SK-N-SH (cell line): ENCODE data around the gene PSMA3. TPM values are rescaled to one million over a fixed set of nuclear protein-coding genes. Genes with fewer than 3 reads are reported as not detected.
A peak's percentile ranks its signal among the peaks of the same experiment; 100 is the strongest.

Experiments used
- CTCF ChIA-PET: fragments of 300-600, 350-600 bp; formaldehyde crosslinking; extraction: SDS; loops from one replicate; lab custom pipeline; 2021; lab: Yijun Ruan, JAX
- POLR2A ChIA-PET: fragments of 350-600 bp; sonication (Branson Sonifier 250); formaldehyde crosslinking; extraction: SDS; loops from one replicate; lab custom pipeline; 2020; ENCODE audit warnings: antibody characterized with exemption, inconsistent platforms; lab: Yijun Ruan, JAX
- DNase-seq: peaks from one replicate; pipeline ENCODE4 v3.0.0; 2012
- H2AFZ ChIP-seq: fragments of 200-600 bp; sonication (generic); 2 replicates; pipeline ENCODE4 v1.8.1; 2016; ENCODE audit warnings: antibody characterized with exemption, mild to moderate bottlenecking, low read depth
- H3F3A ChIP-seq: fragments of 200-600 bp; sonication (generic); replicated peaks from 2 replicates; pipeline ENCODE3; 2016; ENCODE audit warnings: antibody characterized with exemption, mild to moderate bottlenecking; ENCODE audit not compliant: insufficient read depth
- H3K27ac ChIP-seq, 2 experiments: fragments of 200-500 bp in 1 of 2; fragments of 200-600 bp in 1 of 2; sonication (Bioruptor generic) in 1 of 2; sonication (generic), shearing (Covaris generic) in 1 of 2; 2 replicates each; pipeline versions ENCODE4 v1.5.1 to v1.6.1; 2014 to 2016; ENCODE audit warnings: low read depth in 2 of 2, inconsistent platforms in 1 of 2, low read length in 1 of 2, mild to moderate bottlenecking in 1 of 2, mixed read lengths in 1 of 2
- H3K27me3 ChIP-seq: fragments of 200-600 bp; sonication (generic), shearing (Covaris generic); 2 replicates; pipeline ENCODE4 v1.6.1; 2016; ENCODE audit warnings: mixed run types; ENCODE audit not compliant: insufficient read depth
- H3K36me3 ChIP-seq, 2 experiments: fragments of 200-500 bp in 1 of 2; fragments of 200-600 bp in 1 of 2; sonication (Bioruptor generic) in 1 of 2; sonication (generic) in 1 of 2; replicated peaks in 1 of 2; 2 replicates each; pipeline versions ENCODE3 to v1.5.1; 2014 to 2016; ENCODE audit warnings: low read length in 1 of 2, mild to moderate bottlenecking in 1 of 2; ENCODE audit not compliant: insufficient read depth in 2 of 2, control insufficient read depth in 1 of 2
- H3K4me1 ChIP-seq, 2 experiments: fragments of 200-500 bp in 1 of 2; fragments of 200-600 bp in 1 of 2; sonication (Bioruptor generic) in 1 of 2; sonication (generic), shearing (Covaris generic) in 1 of 2; 2 replicates each; pipeline versions ENCODE4 v1.5.1 to v1.6.1; 2014 to 2016; ENCODE audit warnings: low read depth in 1 of 2, low read length in 1 of 2, mixed run types in 1 of 2; ENCODE audit not compliant: insufficient read depth in 2 of 2, control insufficient read depth in 1 of 2
- H3K4me2 ChIP-seq: fragments of 200-600 bp; sonication (generic), shearing (Covaris generic); 2 replicates; pipeline ENCODE4 v1.6.1; 2017; ENCODE audit warnings: mixed run types
- H3K4me3 ChIP-seq, 2 experiments: fragments of 200-500 bp in 1 of 2; fragments of 200-600 bp in 1 of 2; sonication (Bioruptor generic) in 1 of 2; sonication (generic), shearing (Covaris generic) in 1 of 2; 2 replicates each; pipeline versions ENCODE4 v1.5.1 to v1.8.1; 2014 to 2016; ENCODE audit warnings: low read depth in 2 of 2, inconsistent platforms in 1 of 2, low read length in 1 of 2, mild to moderate bottlenecking in 1 of 2, mixed read lengths in 1 of 2, moderate library complexity in 1 of 2
- H3K79me2 ChIP-seq: fragments of 200-600 bp; sonication (generic); 2 replicates; pipeline ENCODE4 v1.8.1; 2017; ENCODE audit warnings: mild to moderate bottlenecking; ENCODE audit not compliant: insufficient read depth
- H3K9ac ChIP-seq: fragments of 200-600 bp; sonication (generic); 2 replicates; pipeline ENCODE4 v1.6.1; 2017; ENCODE audit warnings: mixed run types
- H3K9me2 ChIP-seq: fragments of 200-600 bp; sonication (generic); 2 replicates; pipeline ENCODE4 v1.6.1; 2017; ENCODE audit warnings: mixed run types
- H3K9me3 ChIP-seq: fragments of 200-600 bp; sonication (generic); 2 replicates; pipeline ENCODE4 v1.6.1; 2017; ENCODE audit warnings: mixed run types, mild to moderate bottlenecking, moderate library complexity
- H4K20me1 ChIP-seq: fragments of 200-600 bp; sonication (generic); 2 replicates; pipeline ENCODE4 v1.6.1; 2017; ENCODE audit warnings: mild to moderate bottlenecking, mixed run types; ENCODE audit not compliant: insufficient read depth
- CTCF ChIP-seq: fragments of 200-600 bp; sonication (generic); IDR thresholded peaks from 2 replicates; pipeline ENCODE4 v1.6.1; 2017; ENCODE audit warnings: antibody characterized with exemption, mild to moderate bottlenecking, moderate library complexity
- ELF1 ChIP-seq: IDR thresholded peaks from 2 replicates; pipeline ENCODE4 v1.4.0; 2012
- EP300 ChIP-seq, 2 experiments: IDR thresholded peaks; 2 replicates each; pipeline versions ENCODE4 v1.4.0 to v1.6.1; 2012; ENCODE audit warnings: borderline replicate concordance in 1 of 2, low read depth in 1 of 2, low read length in 1 of 2
- EZH2phosphoT487 ChIP-seq: fragments of 200-600 bp; sonication (generic); IDR thresholded peaks from 2 replicates; pipeline ENCODE4 v1.6.1; 2017; ENCODE audit warnings: low read depth, mixed run types, mild to moderate bottlenecking, antibody characterized with exemption, moderate library complexity, borderline replicate concordance
- FOXJ3 ChIP-seq: sonication (generic); formaldehyde crosslinking; IDR thresholded peaks from 2 replicates; pipeline ENCODE4 v1.5.1; 2020; ENCODE audit warnings: mild to moderate bottlenecking, missing genetic modification reagents
- FOXM1 ChIP-seq: IDR thresholded peaks from 2 replicates; pipeline ENCODE4 v1.4.0; 2012; ENCODE audit warnings: low read depth, mild to moderate bottlenecking
- GATA2 ChIP-seq: sonication (generic); formaldehyde crosslinking; IDR thresholded peaks from 2 replicates; pipeline ENCODE4 v1.5.0; 2020; ENCODE audit warnings: mild to moderate bottlenecking, missing genetic modification reagents
- IRF3 ChIP-seq: fragments of 150-350 bp; IDR thresholded peaks from 2 replicates; pipeline ENCODE4 v1.6.1; 2016; ENCODE audit warnings: mild to moderate bottlenecking, low read depth, low read length
- MEF2A ChIP-seq: IDR thresholded peaks from 2 replicates; pipeline ENCODE4 v1.4.0; 2012; ENCODE audit warnings: low read depth, borderline replicate concordance
- NFIC ChIP-seq: IDR thresholded peaks from 2 replicates; pipeline ENCODE4 v1.4.0; 2012; ENCODE audit warnings: borderline replicate concordance
- POLR2AphosphoS5 ChIP-seq: IDR thresholded peaks from 2 replicates; pipeline ENCODE4 v1.6.1; 2012; ENCODE audit warnings: low read depth, low read length
- RAD21 ChIP-seq: IDR thresholded peaks from 2 replicates; pipeline ENCODE4 v1.6.1; 2012; ENCODE audit warnings: mild to moderate bottlenecking, low read length
- RFX5 ChIP-seq: IDR thresholded peaks from 2 replicates; pipeline ENCODE4 v1.6.1; 2012; ENCODE audit warnings: mild to moderate bottlenecking, improper control_type of control experiment, low read length
- SMC3 ChIP-seq: IDR thresholded peaks from 2 replicates; pipeline ENCODE4 v1.6.1; 2012; ENCODE audit warnings: low read depth, low read length, improper control_type of control experiment
- TCF12 ChIP-seq: IDR thresholded peaks from 2 replicates; pipeline ENCODE4 v1.4.0; 2012
- USF2 ChIP-seq: fragments of 150-350 bp; IDR thresholded peaks from 2 replicates; pipeline ENCODE4 v1.6.1; 2017; ENCODE audit warnings: antibody characterized with exemption, low read length, low read depth, borderline replicate concordance
- WGBS: methylation state at CpG from one replicate; pipeline ENCODE4 v1.1.6; 2017; ENCODE audit warnings: low lambda C conversion rate; 5-methylcytosine and 5-hydroxymethylcytosine counted together
- polyA plus RNA-seq, 3 experiments: library from polyadenylated mRNA; depleted of rRNA; stranded (reverse); fragments of >200 nt; gene quantifications; 2 replicates each; pipeline ENCODE4 v1.2.3, GENCODE V29; 2012

PSMA3 gene
- polyA plus RNA-seq, 1 of the 3 experiments (the other 2 are of a cell fraction), result 203 TPM

- Histone ChIP-seq H3K9ac (no peak overlapping the region), H3K4me1 (peaks cover 4 to 6% of the 10 kb centered on the region in 2 experiments; a peak in 2 of 4 replicates), H3K4me2 (no peak overlapping the region), H3F3A (peaks cover 6% of the 10 kb centered on the region)
- CTCF ChIA-PET, result no interaction called here
- TF ChIP-seq GATA2 (no peak), MEF2A (no peak), TCF12 (no peak), CTCF (no peak), FOXM1 (no peak), USF2 (no peak), POLR2AphosphoS5 (no peak), EZH2phosphoT487 (no peak), EP300 (IDR thresholded peaks at IDR 0.05; ENCODE audit: borderline replicate concordance in 1 of 2, low read depth in 1 of 2, low read length in 1 of 2) (no peak), IRF3 (no peak), RFX5 (no peak), ELF1 (no peak), NFIC (no peak)
- TF ChIP-seq, all 33 proteins: peak for 0
- peaks cover 11% of the 10 kb centered on the region for H4K20me1 ChIP-seq
- 97% methylated on average over 3 of the region's 3 CpGs for WGBS
- no peak for DNase-seq
- peaks cover 65% of the 10 kb centered on the region for H3K79me2 ChIP-seq
- H3K27ac ChIP-seq, result no peak overlapping the region
- POLR2A ChIA-PET, result no interaction called here
- no peaks in the 10 kb centered on the region for H3K9me3 ChIP-seq
- peaks cover 42 to 47% of the 10 kb centered on the region in 2 experiments for H3K36me3 ChIP-seq
- no peak overlapping the region for H2AFZ ChIP-seq
- H3K27me3 ChIP-seq, result no peaks in the 10 kb centered on the region
- H3K4me3 ChIP-seq, result no peak overlapping the region
- H3K9me2 ChIP-seq, result no peaks in the 10 kb centered on the region
Observed at GRCh38 chr14:58301416-58301815, 56.8 kb downstream of the PSMA3 start.

- no peak overlapping the region for H3K4me3 ChIP-seq
- peaks cover 54 to 57% of the 10 kb centered on the region in 2 experiments for H3K36me3 ChIP-seq
- CTCF ChIA-PET, result interaction anchor here (2.0 kb wide), 1 partner anchor 8 kb away, joined by 6 read pairs; the partner anchor contains the start of gene ARID4A
- no peak overlapping the region for H2AFZ ChIP-seq
- TF ChIP-seq FOXJ3 (CRISPR knock-in tag) (no peak), SMC3 (no peak), RAD21 (no peak), CTCF (no peak), NFIC (no peak)
- H4K20me1 ChIP-seq, result no peaks in the 10 kb centered on the region
- peak; percentile 6 for DNase-seq
- H3K9me3 ChIP-seq, result no peaks in the 10 kb centered on the region
- no peak overlapping the region for H3K9ac ChIP-seq
- H3K4me2 ChIP-seq, result no peak overlapping the region
- H3K27me3 ChIP-seq, result no peaks in the 10 kb centered on the region
- H3K79me2 ChIP-seq, result peaks cover 45% of the 10 kb centered on the region
- H3K9me2 ChIP-seq, result no peaks in the 10 kb centered on the region
- peak overlapping the region in 1 of 2 experiments; percentile 14; a peak in 2 of 4 replicates for H3K27ac ChIP-seq
- 57% methylated on average over 2 of the region's 2 CpGs for WGBS
- peaks cover 1 to 4% of the 10 kb centered on the region in 2 experiments; a peak in 2 of 4 replicates for H3K4me1 ChIP-seq
- peaks cover 2% of the 10 kb centered on the region for H3F3A ChIP-seq
- POLR2A ChIA-PET, result no interaction called here
Observed at GRCh38 chr14:58305730-58306129, 61.1 kb downstream of the PSMA3 start.
